Large intestine (tissue), 3 donors: ENCODE data around the gene FAM170B. TPM values are rescaled to one million over a fixed set of nuclear protein-coding genes. Genes with fewer than 3 reads are reported as not detected.
A peak's percentile ranks its signal among the peaks of the same experiment; 100 is the strongest.

Source experiments
- DNase-seq, 2 donors: peaks; one replicate each; pipeline versions ENCODE4 v3.0.0 to v3.0.0-alpha.2; 2013
- H3K27ac ChIP-seq: one replicate; pipeline ENCODE4 v1.5.1; 2013; ENCODE audit warnings: low read length
- H3K27me3 ChIP-seq: 2 replicates; pipeline ENCODE4 v1.6.1; 2013; ENCODE audit warnings: low read length; ENCODE audit not compliant: control insufficient read depth, insufficient read depth
- H3K36me3 ChIP-seq: 2 replicates; pipeline ENCODE4 v1.6.1; 2013; ENCODE audit warnings: low read length; ENCODE audit not compliant: control insufficient read depth, insufficient read depth
- H3K4me1 ChIP-seq: one replicate; pipeline ENCODE4 v1.6.1; 2013; ENCODE audit warnings: low read length; ENCODE audit not compliant: control insufficient read depth, insufficient read depth
- H3K4me3 ChIP-seq: one replicate; pipeline ENCODE4 v1.5.1; 2013; ENCODE audit warnings: low read length
- H3K9me3 ChIP-seq: one replicate; pipeline ENCODE4 v1.6.1; 2013; ENCODE audit warnings: mild to moderate bottlenecking, low read depth, low read length, moderate library complexity; ENCODE audit not compliant: control insufficient read depth
- WGBS: methylation state at CpG from one replicate; pipeline ENCODE4 v1.1.5; 2013; ENCODE audit warnings: low lambda C conversion rate; ENCODE audit not compliant: insufficient coverage; 5-methylcytosine and 5-hydroxymethylcytosine counted together
- polyA plus RNA-seq: library from polyadenylated mRNA; unstranded; fragments of 120-200 nt; gene quantifications from one replicate; pipeline ENCODE4 v1.2.1, GENCODE V29; 2013

The FAM170B gene
- polyA plus RNA-seq, 1 donor = not detected

DNA sequence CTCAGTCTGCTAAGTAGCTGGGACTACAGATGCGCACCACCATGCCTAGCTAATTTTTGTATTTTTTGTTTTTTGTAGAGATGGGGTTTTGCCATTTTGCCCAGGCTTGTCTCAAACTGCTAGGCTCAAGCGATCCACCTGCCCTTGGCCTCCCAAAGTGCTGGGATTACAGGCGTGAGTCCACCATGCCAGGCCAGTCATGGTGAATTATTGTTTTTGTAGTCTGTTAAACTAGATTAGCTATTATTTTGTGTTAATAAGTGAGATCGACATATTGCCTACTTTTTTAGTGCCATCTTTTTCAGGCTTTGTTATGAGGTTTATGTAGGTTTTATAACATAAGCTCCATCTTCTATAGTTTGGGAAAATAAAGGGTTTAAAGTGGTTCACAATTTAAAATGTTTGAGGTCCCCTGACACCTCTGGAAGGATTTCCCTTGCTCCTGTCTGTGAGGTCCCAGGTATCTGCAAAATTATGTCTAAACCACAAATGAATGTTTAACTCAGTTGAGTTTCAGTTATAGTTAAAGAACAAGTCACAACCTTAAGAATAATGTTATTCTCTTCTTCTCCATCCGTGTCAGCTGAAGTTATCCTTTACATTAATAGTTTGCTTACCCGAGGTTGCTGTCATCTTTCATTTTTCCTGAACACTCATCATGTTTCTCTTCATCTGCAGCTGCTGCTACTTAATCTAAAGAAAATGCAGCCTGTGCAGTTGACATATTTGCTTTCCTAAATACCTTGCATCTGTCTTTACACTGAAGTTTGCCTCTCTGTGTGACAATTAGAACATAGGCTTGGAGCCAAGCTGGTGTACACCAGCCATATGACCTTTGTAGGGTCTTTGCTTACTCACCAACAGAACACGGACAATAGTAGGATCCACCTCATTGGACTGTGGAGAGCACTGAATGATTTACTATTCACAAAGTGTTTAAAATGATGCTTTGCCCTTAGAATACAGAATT lies 9.6 kb downstream of the FAM170B start:
- peaks cover 8% of the 10 kb centered on the region for H3K27me3 ChIP-seq
- no peak overlapping the region for H3K27ac ChIP-seq
- no peak overlapping the region for H3K4me3 ChIP-seq
- no peaks in the 10 kb centered on the region for H3K4me1 ChIP-seq
- no peaks in the 10 kb centered on the region for H3K36me3 ChIP-seq
- no peak for DNase-seq
- no peaks in the 10 kb centered on the region for H3K9me3 ChIP-seq
- 60% methylated on average over 2 of the region's 7 CpGs for WGBS

DNA sequence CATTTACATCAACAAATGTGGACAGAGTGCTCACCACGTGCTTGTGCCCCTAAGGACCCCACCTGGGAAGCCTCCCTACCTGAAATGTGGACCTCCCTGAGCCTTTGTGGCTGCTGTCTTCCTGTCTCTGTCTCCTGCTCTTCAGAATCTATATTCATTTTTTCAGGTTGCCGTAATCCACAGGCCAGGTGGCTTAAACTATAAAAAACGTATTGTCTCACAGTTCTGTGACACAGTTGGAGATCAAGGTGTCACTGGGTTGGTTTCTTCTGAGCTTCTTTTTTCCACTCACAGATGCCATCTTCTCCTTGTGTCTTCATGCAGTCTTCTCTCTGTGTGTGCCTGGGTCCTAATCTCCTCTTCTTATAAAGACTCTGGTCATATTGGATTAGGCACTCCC lies 12.9 kb downstream of the FAM170B start:
- Histone ChIP-seq H3K4me3 (no peak overlapping the region), H3K9me3 (no peaks in the 10 kb centered on the region), H3K36me3 (no peaks in the 10 kb centered on the region), H3K27ac (no peak overlapping the region), H3K27me3 (peaks cover 25% of the 10 kb centered on the region), H3K4me1 (no peaks in the 10 kb centered on the region)
- WGBS = 84% methylated on average over 2 of the region's 3 CpGs
- DNase-seq = no peak

- Histone ChIP-seq H3K4me1 (peaks cover 3% of the 10 kb centered on the region), H3K9me3 (no peaks in the 10 kb centered on the region), H3K27me3 (peaks cover 33% of the 10 kb centered on the region), H3K36me3 (no peaks in the 10 kb centered on the region), H3K27ac (no peak overlapping the region), H3K4me3 (no peak overlapping the region)
- DNase-seq = no peak
- WGBS = no CpG with 5 or more reads among the region's 3 CpGs
Measured at GRCh38 chr10:49119746-49120145, 14.1 kb downstream of the FAM170B start.

DNA sequence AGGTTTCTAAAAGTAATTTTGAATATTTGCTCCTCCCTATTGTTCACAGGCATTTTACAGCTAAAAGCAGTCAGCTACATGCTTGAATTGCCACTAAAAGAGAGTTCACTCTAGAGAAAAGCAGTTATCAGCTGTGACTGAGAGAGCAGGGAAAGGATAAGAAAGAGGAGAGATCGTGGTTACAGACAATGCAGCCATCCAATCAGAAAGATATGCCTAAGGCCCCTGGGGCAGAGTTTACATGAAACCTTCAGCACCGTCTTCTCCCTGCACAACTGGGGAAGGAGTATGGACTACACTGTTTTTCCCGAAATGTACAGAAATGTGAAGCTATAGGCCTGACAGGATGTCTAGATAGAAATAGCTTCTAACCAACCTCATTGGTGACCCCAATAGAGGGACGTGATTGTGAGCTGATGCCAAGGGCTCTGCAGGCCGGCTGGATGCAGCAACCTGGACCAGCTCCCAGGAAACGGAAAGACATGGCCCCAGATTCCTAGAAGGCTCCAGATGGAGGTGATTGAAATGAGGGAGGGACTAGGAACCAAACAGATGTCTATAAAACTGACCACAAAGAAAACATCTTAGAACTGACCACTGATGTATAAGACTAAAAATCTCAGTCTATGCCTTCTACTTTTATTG lies 15.3 kb downstream of the FAM170B start:
- H3K9me3 ChIP-seq = no peaks in the 10 kb centered on the region
- no peak overlapping the region for H3K27ac ChIP-seq
- peaks cover 44% of the 10 kb centered on the region for H3K27me3 ChIP-seq
- no peaks in the 10 kb centered on the region for H3K36me3 ChIP-seq
- H3K4me1 ChIP-seq = peaks cover 3% of the 10 kb centered on the region
- no CpG with 5 or more reads among the region's 6 CpGs for WGBS
- DNase-seq = no peak
- H3K4me3 ChIP-seq = no peak overlapping the region

DNA sequence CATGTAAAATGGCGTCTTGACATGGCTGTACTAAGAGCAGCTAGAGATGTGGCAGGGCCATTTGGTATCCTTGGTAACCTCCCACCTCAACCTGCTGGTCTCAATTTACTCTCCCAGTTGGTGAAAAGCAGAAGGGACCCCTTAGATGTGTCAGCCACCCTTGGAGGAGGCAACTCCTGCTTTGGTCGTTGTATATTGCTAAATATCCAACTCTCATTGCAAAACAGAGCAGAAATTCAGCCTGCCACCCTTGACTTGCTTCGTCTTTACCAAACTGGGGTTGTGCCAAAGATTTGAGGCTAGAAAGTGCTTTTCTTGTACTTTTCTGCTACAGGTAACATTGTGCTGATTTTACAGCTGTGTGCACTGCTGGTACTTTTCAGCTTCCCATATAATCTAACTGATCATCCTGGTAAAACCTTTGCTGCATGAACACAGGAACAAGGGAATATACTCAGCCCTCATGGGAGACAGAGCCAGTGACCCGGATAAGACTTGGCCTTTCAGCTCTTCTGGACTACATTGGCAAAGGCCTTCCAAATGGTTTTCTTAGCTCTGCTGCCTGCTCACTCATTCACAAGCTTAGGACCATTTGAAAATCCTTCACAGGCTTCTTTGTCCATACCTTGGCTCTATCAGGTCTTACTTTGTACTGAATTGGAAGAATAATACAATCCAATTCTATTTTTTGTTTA lies 16.3 kb downstream of the FAM170B start:
- H3K27ac ChIP-seq = no peak overlapping the region
- no peaks in the 10 kb centered on the region for H3K9me3 ChIP-seq
- WGBS = no CpG with 5 or more reads among the region's 4 CpGs
- DNase-seq = no peak
- no peaks in the 10 kb centered on the region for H3K36me3 ChIP-seq
- no peak overlapping the region for H3K4me3 ChIP-seq
- H3K4me1 ChIP-seq = peaks cover 3% of the 10 kb centered on the region
- H3K27me3 ChIP-seq = peaks cover 48% of the 10 kb centered on the region

DNA sequence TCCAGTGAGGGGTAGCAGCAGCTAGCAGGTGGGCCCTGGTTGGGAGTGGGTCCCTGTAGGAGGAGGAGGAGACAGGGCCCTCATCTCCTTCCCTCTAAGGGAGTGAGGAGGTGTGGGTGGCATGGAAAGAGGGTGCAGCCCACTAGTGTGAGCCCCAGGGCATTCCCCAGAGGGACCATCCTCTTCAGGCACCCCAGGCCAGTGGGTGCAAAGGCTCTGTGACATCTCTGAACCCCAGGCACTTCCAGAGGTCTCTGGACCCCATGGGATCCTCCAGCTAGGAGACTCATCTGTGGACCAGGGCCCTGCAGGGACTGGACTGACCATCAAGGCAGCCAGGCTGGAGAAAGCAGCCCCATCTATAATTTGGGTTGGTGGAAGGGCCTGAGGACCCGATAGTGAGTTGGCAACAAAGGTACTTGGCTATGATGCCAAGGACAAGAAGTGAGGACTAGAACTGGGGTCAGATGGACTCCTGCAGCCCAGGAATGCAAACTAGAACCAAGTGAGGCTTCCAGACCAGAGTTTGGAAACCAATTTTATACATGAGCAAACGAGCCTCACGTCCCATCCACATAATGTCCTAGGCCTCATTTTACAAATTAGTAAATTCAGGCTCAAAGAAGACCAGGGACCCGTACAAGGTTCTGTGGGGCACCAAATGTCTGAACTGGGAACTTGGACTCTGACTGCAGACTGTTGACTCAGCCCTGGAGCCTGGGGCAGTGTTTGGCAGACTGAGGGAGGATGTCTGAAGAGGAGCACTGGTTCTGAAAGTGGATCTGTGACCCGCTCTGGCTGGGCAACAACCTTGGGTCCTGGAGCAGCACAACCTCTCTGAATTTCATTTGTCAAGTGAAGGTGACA lies 17.1 kb downstream of the FAM170B start:
- Histone ChIP-seq H3K9me3 (no peaks in the 10 kb centered on the region), H3K4me3 (no peak overlapping the region), H3K27me3 (peaks cover 55% of the 10 kb centered on the region), H3K27ac (no peak overlapping the region), H3K4me1 (peaks cover 3% of the 10 kb centered on the region), H3K36me3 (no peaks in the 10 kb centered on the region)
- DNase-seq = no peak
- no CpG with 5 or more reads among the region's 5 CpGs for WGBS

- DNase-seq = no peak
- H3K9me3 ChIP-seq = no peaks in the 10 kb centered on the region
- peaks cover 3% of the 10 kb centered on the region for H3K4me1 ChIP-seq
- no peaks in the 10 kb centered on the region for H3K36me3 ChIP-seq
- H3K27me3 ChIP-seq = peaks cover 57% of the 10 kb centered on the region
- WGBS = no CpG with 5 or more reads among the region's 14 CpGs
- H3K27ac ChIP-seq = no peak overlapping the region
- H3K4me3 ChIP-seq = peak overlapping the region; percentile 18
Measured at GRCh38 chr10:49115796-49116508, 17.9 kb downstream of the FAM170B start.

DNA sequence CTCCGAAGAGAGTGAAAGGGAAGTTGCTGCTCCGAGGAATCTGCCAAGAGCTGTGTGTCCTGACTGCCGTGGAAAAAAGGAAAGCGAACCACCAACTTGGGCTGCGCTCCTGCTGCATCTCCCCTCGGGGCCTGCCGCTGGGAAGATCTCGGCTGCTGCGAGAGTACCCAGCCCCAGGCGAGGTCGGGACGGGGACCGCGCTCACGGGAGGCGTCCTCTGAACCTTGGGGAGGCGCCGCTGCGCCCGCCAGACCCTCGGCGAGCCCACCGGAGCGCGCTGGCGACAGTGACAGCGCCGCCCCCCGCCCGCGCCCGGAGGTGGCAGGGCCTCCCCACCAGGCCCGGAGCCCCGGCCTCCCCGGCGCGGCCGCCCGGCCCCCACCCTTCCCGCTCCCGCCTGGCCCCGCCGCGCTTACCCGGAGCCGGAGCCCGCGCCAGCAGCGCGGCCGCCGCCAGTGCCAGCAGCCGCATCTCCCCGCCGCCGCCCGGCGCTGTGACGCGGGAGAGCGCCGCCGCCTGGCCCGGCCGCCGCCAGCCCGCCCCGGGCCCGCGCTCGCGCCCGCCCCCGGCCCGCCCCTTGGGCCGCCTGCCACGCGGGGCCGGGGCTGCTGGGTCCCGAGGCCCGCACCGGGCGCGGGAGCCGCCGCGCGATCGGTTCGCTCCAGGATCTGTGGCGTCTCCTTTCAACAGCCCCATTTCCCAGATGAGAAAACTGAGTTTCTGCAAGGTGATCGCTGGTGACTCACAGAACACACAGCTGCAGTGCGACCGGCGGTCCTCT lies 18.6 kb downstream of the FAM170B start, which contains the start of gene VSTM4:
Gene VSTM4, minus strand, starts transcription at position 508 of the 781 bp plus-strand sequence. Its CDS starts 37 bp downstream, at position 471.
- Histone ChIP-seq H3K27ac (peak within 1 kb of the TSS; percentile 28), H3K4me1 (peaks cover 3% of the 10 kb centered on the region), H3K4me3 (peak within 1 kb of the TSS; percentile 44), H3K9me3 (no peaks in the 10 kb centered on the region), H3K27me3 (peaks cover 55% of the 10 kb centered on the region), H3K36me3 (no peaks in the 10 kb centered on the region)
- no CpG with 5 or more reads among the region's 95 CpGs for WGBS
- peak in 1 of 2 donors; percentile 45 for DNase-seq

DNA sequence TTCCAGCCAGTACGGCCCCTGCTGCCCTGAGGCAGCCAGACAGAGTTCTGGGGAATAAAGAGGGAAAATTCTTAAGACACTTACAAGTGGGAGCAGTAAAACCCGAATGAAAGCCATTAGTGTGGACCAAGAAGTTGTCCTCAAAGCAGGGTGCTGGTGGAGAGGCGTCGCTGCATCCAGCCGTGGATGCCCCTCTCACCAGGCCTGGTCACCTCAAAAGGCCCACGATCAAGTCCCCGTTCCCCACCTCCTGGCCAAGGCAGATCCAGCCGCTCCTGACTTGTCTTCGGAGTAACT lies 19.2 kb downstream of the FAM170B start:
- Histone ChIP-seq H3K36me3 (no peaks in the 10 kb centered on the region), H3K27ac (peak overlapping the region; percentile 28), H3K4me3 (peak overlapping the region; percentile 44), H3K9me3 (no peaks in the 10 kb centered on the region), H3K27me3 (peaks cover 56% of the 10 kb centered on the region), H3K4me1 (peaks cover 3% of the 10 kb centered on the region)
- WGBS = no CpG with 5 or more reads among the region's 9 CpGs
- no peak for DNase-seq
